ENCODE results near the gene CLCN3. TPM values are rescaled to one million over a fixed set of nuclear protein-coding genes. Genes with fewer than 3 reads are reported as not detected.

The CLCN3 gene
- total and polyA plus RNA-seq, 9 of the 15 experiments (the other 6 are each of a cell fraction or from before 2014, with no cell fraction given) = 12.7 to 60.6 (median 38.5) TPM

DNA sequence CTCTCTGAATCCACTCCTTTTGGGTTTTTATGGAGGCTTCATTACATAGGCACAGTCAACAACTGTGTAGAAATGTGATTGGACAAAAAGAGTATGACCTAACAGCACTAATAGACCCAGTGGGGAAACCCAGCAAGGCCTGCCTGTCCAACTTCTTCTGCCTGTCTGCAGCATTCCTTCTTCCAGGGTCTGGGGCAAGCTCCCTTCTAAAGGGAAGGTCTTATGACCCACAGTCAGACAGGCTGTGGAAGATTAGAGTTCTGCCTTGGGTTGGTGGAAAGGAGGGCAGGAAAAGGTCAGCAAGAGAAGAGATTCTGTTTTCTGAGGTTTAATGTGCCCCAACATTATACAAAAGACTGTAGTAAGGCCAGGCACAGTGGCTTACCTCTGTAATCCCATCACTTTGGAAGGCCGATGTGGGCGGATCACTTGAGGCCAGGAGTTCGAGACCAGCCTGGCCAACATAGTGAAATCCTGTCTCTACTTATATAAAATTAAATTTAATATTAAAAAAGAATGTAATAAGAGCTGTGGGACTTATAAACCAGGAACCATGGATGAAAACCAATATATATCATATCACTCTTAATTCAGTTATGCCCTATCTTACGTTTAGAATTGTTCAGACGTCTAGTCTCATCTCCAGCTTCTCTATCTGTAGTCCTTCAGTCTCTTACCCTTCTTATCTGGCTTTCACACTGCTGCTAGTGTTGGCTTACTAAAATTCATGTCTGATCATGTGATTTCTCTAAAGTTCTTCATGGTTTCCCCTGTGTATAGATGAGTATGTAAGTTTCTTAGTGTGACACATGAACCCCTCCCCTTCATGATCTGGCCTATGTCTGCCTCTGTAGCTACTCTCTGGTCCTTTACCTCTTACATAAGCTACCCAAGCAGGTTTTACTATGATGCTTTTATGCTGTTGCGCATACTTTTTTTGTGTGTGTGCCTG is 6.2 kb downstream of the CLCN3 start (continued):
- TF ChIP-seq XRCC3 (IDR thresholded peaks at IDR 0.05) = no peak
- peak; percentile 69 to 84 for TF ChIP-seq KDM1A (IDR thresholded peaks at IDR 0.05)
- TF ChIP-seq THRAP3 (IDR thresholded peaks at IDR 0.05; ENCODE audit: borderline replicate concordance) = no peak
- TF ChIP-seq EP400 (IDR thresholded peaks at IDR 0.05) = peak; percentile 48; the same call in 1 of the 2 replicates
- no peak for TF ChIP-seq SAFB2 (IDR thresholded peaks at IDR 0.05; ENCODE audit: borderline replicate concordance, low read depth, low read length, severe bottlenecking)
- TF ChIP-seq RCOR1 (IDR thresholded peaks at IDR 0.05; ENCODE audit: borderline replicate concordance in 1 of 2, low read depth in 2 of 2, low read length in 2 of 2) = peak; percentile 35 to 86; a peak in 3 of 4 replicates
- TF ChIP-seq POLR2H (tag; IDR thresholded peaks at IDR 0.05; ENCODE audit: low read depth) = no peak
- TF ChIP-seq ESRRA (IDR thresholded peaks at IDR 0.05; ENCODE audit: borderline replicate concordance, low read depth) = no peak
- TF ChIP-seq ZNF668 (CRISPR knock-in tag; IDR thresholded peaks at IDR 0.05) = no peak
- TF ChIP-seq L3MBTL2 (IDR thresholded peaks at IDR 0.05) = no peak
- no peak for TF ChIP-seq MCM7 (IDR thresholded peaks at IDR 0.05)
- TF ChIP-seq, protein P1, sequence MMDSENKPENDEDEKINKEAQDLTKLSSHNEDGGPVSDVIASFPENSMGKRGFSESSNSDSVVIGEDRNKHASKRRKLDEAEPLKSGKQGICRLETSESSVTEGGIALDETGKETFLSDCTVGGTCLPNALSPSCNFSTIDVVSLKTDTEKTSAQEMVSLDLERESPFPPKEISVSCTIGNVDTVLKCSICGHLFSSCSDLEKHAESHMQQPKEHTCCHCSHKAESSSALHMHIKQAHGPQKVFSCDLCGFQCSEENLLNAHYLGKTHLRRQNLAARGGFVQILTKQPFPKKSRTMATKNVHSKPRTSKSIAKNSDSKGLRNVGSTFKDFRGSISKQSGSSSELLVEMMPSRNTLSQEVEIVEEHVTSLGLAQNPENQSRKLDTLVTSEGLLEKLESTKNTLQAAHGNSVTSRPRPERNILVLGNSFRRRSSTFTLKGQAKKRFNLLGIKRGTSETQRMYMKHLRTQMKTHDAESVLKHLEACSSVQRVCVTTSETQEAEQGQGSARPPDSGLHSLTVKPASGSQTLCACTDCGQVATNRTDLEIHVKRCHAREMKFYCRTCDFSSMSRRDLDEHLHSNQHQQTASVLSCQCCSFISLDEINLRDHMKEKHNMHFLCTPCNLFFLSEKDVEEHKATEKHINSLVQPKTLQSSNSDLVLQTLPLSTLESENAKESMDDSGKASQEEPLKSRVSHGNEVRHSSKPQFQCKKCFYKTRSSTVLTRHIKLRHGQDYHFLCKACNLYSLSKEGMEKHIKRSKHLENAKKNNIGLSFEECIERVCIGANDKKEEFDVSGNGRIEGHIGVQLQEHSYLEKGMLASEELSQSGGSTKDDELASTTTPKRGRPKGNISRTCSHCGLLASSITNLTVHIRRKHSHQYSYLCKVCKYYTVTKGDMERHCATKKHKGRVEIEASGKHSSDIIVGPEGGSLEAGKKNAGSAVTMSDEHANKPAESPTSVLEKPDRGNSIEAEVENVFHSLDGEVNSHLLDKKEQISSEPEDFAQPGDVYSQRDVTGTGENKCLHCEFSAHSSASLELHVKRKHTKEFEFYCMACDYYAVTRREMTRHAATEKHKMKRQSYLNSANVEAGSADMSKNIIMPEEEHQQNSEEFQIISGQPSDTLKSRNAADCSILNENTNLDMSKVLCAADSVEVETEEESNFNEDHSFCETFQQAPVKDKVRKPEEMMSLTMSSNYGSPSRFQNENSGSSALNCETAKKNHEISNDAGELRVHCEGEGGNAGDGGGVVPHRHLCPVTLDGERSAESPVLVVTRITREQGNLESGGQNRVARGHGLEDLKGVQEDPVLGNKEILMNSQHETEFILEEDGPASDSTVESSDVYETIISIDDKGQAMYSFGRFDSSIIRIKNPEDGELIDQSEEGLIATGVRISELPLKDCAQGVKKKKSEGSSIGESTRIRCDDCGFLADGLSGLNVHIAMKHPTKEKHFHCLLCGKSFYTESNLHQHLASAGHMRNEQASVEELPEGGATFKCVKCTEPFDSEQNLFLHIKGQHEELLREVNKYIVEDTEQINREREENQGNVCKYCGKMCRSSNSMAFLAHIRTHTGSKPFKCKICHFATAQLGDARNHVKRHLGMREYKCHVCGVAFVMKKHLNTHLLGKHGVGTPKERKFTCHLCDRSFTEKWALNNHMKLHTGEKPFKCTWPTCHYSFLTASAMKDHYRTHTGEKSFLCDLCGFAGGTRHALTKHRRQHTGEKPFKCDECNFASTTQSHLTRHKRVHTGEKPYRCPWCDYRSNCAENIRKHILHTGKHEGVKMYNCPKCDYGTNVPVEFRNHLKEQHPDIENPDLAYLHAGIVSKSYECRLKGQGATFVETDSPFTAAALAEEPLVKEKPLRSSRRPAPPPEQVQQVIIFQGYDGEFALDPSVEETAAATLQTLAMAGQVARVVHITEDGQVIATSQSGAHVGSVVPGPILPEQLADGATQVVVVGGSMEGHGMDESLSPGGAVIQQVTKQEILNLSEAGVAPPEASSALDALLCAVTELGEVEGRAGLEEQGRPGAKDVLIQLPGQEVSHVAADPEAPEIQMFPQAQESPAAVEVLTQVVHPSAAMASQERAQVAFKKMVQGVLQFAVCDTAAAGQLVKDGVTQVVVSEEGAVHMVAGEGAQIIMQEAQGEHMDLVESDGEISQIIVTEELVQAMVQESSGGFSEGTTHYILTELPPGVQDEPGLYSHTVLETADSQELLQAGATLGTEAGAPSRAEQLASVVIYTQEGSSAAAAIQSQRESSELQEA (IDR thresholded peaks at IDR 0.05; ENCODE audit: low read depth) = no peak
- TF ChIP-seq POLR2B (IDR thresholded peaks at IDR 0.05; ENCODE audit: low read depth, partially characterized antibody) = no peak
- TF ChIP-seq, protein P2, sequence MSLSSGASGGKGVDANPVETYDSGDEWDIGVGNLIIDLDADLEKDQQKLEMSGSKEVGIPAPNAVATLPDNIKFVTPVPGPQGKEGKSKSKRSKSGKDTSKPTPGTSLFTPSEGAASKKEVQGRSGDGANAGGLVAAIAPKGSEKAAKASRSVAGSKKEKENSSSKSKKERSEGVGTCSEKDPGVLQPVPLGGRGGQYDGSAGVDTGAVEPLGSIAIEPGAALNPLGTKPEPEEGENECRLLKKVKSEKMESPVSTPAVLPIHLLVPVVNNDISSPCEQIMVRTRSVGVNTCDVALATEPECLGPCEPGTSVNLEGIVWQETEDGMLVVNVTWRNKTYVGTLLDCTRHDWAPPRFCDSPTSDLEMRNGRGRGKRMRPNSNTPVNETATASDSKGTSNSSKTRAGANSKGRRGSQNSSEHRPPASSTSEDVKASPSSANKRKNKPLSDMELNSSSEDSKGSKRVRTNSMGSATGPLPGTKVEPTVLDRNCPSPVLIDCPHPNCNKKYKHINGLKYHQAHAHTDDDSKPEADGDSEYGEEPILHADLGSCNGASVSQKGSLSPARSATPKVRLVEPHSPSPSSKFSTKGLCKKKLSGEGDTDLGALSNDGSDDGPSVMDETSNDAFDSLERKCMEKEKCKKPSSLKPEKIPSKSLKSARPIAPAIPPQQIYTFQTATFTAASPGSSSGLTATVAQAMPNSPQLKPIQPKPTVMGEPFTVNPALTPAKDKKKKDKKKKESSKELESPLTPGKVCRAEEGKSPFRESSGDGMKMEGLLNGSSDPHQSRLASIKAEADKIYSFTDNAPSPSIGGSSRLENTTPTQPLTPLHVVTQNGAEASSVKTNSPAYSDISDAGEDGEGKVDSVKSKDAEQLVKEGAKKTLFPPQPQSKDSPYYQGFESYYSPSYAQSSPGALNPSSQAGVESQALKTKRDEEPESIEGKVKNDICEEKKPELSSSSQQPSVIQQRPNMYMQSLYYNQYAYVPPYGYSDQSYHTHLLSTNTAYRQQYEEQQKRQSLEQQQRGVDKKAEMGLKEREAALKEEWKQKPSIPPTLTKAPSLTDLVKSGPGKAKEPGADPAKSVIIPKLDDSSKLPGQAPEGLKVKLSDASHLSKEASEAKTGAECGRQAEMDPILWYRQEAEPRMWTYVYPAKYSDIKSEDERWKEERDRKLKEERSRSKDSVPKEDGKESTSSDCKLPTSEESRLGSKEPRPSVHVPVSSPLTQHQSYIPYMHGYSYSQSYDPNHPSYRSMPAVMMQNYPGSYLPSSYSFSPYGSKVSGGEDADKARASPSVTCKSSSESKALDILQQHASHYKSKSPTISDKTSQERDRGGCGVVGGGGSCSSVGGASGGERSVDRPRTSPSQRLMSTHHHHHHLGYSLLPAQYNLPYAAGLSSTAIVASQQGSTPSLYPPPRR (CRISPR knock-in tag; IDR thresholded peaks at IDR 0.05; ENCODE audit: borderline replicate concordance) = no peak
- peak; percentile 65; the same call in 1 of the 2 replicates for TF ChIP-seq MECOM (CRISPR knock-in tag; IDR thresholded peaks at IDR 0.05)

Data from K562 (cell line).